Measurements from ENCODE around the gene GBA2.
A peak's percentile ranks its signal among the peaks of the same experiment; 100 is the strongest.

The GBA2 gene

DNA sequence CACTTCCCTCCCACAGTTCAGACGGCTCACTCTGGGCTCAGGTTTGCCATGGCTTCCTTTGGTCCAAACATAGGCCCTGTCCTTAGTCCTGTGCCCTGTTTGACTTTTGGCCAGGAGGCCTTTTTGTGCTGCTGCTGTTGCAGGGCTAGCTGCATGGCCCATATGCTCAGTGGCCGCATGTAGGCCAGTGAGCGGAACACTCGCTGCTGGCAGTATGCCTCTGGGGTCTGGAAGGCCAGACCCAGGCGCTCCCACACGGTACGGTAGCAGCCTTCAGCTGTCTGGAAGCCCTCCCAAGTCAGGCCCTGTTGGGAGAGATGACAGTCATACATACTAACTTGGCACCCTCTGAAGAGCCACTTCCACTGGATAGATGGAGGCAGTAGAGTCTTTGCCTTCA, 11.9 kb downstream of the GBA2 start:
- DNase-seq, result no peak

DNA sequence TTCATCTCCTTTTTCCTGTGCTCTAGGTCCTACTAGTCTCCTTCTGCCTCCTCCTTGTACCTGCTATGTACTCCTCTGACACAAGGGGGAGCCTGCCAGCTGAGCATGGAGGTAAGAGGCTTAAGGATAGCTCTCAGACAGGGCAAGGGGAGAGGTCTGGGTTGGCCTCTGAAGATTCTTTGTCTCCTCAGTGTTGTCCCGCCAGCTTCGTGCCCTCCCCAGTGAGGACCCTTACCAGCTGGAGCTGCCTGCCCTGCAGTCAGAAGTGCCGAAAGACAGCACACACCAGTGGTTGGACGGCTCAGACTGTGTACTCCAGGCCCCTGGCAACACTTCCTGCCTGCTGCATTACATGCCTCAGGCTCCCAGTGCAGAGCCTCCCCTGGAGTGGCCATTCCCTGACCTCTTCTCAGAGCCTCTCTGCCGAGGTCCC, 12.8 kb downstream of the GBA2 start:
- DNase-seq, result peak; percentile 41

DNA sequence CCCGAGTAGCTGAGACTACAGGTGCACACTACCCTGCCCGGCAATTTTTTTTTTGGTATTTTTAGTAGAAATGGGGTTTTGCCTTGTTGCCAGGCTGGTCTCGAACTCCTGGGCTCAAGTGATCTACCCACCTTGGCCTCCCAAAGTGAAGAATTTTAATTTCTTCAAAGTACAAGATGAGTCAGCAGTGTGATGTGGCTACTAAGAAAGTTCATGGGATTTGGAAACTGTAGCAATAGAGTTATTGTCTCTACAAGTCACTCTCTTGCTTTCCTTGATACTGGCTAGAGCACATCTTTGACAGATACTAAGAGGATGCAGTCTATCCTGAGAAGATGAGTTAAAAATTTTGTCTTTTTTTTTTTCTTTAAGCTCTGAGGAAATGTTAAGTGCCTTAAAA, 14.9 kb downstream of the GBA2 start:
- no peak for DNase-seq

DNA sequence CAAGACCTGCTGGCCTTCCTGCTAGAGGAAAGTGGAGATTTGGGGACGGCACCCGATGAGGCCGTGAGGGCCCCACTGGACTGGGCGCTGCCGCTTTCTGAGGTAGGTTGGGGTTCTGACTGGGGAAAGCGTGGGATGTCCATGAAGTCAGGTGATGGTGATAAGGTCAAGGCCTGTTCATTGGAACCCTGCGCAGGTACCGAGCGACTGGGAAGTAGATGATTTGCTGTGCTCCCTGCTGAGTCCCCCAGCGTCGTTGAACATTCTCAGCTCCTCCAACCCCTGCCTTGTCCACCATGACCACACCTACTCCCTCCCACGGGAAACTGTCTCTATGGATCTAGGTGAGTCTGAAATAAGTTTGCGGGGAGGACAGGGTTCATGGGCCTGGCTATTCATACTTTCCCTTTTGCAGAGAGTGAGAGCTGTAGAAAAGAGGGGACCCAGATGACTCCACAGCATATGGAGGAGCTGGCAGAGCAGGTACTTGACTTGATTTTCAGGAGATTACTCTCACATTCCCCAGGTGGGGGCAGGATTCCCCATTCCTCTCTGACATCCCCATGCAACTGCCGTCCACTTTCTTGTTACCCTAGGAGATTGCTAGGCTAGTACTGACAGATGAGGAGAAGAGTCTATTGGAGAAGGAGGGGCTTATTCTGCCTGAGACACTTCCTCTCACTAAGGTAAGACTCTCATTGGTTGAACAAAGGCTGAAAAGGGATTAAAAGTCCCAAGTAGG, 16.1 kb downstream of the GBA2 start:
- DNase-seq, result peak; percentile 62

DNA sequence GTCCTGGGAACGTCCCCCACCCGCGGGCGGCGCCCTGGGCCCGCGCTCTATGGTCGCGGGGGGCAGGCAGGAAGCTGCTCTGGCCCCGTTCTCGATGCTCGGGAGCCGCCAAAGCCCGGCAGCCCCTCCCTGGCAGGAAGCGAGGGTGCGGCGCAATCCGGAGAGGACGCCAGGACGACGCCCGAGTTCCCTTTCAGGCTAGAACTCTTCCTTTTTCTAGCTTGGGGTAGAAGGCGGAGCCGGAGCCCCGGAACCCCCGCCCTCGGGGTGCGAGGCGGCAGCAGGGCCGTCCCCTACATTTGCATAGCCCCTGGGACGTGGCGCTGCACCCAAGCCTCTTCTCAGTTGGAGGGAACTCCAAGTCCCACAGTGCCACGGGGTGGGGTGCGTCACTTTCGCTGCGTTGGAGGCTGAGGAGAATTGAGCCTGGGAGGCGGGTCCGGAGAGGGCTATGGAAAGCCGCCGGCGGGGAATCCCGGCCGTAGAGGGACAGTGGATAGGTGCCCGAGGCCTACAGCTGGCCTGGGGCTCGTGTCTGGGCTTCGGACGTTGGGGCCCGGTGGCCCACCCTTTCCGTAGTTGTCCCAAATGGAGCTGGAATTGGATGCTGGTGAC, 16.7 kb downstream of the GBA2 start, which contains the start of the genes CREB3 and TLN1:
Gene CREB3, plus strand, starts transcription at position 482 of the 615 bp plus-strand sequence. Its CDS starts 107 bp downstream, at position 589.
Gene TLN1, minus strand, starts transcription at position 11 of the 615 bp plus-strand sequence. CDS start 6,501 bp downstream, outside the sequence.
- peak; percentile 92 for DNase-seq

DNA sequence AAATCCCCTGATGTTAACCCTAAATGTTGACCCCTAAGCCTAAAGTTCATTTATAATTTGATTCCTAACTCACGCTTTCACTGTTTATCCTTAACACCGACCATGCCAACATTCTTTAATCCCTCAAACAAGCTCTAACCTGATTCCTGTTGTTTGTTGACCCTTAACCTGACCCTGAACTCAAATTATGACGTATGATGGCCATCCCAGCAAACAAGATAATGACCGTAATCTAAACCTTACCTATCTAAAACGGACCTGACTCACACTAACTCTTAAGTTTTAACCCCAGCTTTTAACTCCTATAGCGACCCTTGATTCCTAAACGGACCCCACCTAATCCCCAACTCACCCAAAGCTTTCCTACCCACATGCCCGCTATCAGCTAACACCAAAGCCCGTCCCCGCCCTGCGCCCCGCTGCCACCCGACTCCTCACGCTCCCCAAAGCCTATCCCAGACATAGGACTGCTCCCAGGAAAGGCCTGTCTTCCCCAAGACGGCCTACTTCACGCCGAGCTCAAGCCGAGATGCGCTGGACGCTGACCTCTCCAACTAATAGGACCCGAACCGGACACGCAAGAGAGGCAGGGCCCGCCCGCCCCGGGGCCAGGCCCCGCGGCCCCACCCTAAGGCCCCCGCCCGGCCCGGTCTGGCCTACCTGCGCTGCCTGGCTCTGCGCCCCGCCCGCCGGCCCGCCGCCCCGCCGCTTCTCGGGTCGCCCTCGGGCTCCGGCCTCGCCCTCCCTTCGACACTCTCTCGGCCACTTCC, 17.4 kb downstream of the GBA2 start:
- DNase-seq, result no peak

DNA sequence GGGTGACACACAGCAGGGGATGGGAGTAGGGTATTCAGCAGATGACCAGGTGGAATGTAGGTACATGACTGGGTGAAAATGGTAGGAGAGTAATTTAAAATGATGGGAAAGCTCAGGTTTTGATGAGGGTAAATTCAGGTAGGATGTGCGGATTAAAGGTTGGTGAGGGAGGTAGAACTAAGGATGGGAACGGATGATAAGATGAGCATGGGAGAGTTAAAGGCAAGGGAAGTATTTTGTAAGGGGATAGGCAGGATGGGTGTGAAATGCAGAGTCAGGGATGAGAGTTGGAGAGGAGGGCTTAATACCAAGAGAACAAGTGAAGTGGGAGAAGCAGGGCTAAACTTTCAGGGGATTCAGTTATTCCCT, 18.6 kb downstream of the GBA2 start:
- no peak for DNase-seq

DNA sequence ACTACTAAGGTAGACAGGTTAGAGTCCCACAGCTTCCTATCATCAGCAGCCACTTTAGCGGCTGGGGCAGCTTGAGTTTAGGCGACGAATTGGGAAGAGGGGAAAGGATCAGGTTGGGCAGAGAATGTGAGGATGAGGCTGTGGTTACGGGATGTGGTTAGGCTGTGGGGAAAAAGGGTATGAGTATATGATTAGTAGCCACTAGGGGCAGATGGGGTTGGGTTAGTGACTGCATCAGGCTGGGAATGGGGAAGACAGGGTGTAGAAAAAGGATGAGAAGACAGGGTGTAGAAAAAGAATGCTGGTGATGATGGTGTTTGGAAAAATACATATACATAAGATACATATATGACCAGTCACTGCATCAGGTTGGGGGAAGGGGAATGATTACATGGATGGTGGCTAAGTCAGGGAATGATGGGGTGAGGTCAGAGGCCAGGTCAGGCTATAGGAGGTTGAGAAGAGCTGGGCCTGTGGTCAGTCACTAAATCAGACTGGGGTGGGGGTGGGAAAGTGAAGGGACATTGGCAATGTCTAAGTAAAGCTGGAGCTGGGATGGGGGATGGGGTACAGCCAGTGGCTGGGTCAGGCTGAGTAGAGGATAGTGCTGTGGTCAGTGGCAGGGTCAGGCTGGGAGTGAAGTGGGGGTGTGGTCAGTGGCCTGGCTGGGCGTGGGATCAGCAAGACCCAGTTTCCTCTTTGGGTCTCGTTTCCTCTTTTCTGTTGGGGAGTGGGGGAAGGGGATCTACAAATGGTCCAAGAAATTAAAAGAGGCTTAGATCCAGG, 19.1 kb downstream of the GBA2 start:
- DNase-seq, result no peak

DNA sequence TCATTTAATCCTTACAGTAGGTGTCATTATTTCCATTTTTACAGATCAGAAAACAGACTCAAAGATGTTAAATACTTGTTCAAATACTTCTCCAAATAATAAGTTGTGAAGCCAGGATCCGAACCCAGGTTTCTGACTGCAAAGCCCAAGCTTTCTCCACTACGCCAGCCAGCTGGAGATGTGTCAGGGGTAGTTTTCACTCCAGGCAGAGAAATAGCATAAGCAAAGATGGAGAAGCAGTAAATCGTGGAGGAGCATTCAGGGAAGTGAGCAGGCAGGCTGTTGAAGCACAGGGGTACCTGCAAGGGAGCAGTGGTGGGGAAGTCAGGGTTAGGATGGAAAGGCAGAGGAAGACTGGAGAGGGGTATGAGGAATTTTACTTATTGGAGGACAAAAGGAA, 19.9 kb downstream of the GBA2 start:
- no peak for DNase-seq

DNA sequence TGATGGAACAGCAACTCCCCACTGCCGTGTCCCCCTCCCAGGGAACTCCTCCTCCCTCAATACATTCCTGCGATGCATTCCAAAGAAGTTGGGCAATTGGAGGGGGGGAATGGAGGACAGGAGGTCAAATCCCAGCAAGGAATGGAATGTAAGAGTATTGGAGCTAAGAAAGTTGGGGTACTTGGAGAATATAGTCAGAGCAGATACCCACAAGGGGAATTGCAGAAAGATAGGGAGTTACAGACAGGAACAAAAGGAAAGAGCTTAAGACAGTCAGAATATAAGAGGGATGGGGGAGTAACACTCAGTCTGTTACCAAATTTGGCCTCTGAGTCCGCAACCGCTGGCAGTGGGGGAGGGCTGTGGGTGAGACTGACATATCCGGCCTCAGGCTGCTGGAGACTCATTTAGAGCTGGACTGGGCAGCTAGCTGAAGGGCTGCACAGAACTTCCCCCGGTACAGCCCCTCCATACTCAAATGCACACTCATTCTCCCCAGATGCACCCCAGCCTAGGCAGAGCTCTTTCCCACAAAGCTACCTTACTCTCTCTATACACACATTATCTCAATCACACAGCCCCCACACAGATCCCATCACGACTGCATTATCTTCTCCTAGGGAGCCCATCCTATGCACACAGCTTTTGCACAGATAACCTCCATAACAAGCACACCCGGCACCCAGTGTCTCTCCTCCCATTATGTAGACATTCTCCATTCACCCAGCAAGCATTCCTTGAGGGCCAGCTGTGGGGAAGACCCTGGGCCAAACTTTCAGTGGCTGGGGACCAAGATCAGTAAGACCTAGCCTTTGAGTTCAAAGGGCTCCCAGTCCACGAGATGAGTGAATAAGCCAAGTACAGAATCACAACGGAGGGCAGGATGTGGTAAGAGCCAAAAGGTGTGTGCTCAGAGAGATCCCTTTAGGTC, 20.7 kb downstream of the GBA2 start:
- DNase-seq, result no peak

DNA sequence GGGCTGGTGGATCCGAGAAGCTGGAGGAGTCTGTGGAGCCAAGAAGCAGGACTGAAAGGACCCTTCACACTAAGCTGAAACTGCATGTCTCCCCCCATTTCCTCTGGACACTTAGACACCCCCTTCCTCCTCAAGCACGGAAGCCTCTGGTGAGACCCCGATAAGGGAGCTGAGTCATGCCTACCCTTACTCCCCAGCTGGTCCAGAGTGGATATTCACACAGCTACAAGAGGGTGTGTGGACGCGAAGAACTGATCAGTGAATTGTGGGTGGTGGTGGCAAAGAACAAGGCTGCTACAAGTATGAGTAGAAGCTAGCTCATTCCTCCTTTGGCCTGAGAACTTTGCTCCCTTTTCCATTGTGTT, 21.4 kb downstream of the GBA2 start:
- DNase-seq, result no peak

DNA sequence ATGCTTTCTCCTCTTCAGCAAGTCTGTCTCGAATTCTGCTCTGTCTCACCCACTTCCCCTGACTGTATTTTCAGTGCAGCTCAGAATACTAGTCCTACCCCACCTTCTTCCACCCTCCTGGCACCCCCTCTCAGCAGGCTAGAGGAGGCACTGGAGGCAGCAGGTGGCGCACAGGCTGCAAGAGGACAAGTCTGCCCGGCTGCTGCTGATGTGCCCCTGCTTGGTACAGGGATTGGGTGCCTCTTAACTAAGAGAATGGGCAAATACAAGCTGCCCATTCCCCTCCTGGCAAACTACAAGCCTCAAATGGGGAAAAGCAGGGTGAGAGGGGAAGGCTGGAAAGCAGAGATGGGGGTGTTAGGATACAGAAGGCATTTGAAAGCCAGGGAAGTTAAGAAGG, 22.1 kb downstream of the GBA2 start:
- peak; percentile 26 for DNase-seq

DNA sequence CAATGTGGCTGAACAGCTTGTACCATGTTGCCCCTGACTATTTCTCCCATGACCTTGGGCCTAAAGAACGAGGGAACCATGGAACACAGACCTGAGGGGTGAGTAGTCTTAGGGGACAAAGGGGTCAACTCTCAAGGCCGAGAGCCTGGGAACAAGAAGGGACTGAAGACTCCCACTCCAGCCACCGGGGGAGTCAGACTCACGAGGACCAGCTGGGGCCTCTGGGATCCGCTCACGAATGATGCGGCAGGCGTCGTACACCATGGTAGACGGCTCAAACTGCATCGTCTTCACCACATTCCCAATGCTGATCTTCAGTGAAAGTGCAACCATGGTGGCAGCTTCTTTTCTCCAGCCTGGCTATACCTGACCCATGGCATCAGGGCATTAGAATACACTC, 23.7 kb downstream of the GBA2 start:
- DNase-seq, result no peak

DNA sequence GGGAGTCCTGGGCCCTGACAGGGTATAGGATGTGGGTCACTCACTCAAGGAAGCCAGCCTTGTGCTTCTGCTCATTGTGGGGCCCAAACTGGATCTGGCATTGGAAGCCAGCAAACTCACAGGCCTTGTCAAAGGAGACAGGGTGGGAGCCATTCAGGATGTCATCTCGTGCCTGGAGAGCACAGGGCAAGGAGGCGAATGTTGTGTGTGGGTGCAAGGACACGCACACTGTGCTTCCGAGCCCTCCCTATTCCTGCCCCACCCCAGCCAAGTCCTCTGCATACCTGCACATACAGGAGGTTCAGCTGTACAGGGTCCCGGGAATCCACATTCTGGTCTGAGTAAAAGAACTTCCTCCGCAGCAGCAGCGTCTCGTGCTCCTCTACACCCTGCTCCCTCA, 25.1 kb downstream of the GBA2 start:
- no peak for DNase-seq

DNA sequence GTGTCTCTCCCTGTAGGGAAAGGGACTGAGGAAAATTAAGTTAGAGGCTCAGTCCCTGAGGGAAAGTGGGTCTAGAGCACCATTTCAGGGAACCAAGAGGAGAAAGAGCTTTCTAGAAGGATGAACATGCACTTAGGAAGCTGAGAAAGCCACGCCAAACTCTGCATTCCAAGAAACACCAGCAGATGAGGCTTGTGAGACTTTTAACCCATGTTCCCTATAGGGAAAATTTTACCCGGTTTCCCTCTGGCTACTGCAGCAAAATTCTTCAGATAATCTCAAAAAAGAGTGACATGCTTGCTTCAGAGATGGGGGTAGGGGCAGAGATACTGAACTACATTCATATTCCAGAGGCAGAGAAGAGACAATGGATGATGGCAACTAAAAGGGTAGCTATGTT, 25.6 kb downstream of the GBA2 start:
- no peak for DNase-seq

DNA sequence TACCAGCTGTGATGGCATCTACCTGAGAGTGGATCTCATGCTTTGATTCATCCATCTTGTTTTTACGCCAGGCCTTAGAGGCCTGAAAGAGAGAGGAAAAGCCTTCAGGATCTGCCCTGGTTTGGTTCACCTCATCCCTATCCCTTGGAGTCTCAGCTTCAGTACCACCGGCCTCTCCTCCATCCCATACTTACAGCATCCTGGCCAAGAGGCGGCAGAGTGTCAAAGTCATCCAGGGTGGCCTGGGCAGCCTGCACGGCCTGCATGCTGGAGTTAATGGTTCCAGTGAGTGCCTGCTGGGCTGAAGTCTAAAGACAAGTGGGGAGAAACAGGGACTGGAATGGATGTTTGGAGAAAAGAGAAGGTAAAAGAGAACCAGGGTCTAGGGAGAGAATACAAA, 29.5 kb downstream of the GBA2 start:
- DNase-seq, result no peak

DNA sequence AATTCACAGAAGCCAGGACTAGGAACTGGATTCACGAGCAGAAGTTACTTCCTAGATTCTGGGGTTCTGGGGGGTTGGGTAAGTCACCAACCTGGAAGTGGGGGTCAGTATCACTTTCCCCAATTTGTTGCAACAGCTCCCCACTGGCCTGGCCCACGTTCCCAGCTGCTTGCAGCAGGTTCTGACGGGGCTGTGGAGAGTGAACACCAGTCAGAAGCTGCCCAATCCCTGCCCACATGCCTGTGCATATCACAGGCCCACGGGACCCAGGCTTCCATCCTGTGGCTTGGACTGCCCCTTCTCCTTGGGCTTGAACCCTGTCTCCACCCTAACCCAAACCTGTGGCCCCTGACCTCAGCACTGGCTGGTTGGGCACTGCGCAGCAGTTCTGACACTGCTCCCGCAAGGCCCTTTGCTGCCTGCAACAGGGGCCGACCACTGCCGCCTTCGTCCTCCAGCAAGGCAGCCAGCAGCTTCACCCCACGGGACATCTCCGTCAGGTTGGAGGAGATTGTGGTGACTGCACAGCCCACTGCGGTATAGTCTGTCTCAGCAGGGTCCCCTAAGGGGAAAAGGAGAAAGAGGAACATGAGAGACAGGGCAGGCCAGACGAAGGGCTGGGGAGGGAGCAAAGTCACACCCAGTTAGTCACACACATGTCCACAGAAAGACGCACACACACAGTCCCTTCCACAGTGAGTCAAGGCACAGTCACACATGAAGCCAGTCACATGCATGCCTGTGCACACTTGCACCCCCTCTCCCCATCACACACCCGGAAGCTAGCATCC, 30.1 kb downstream of the GBA2 start:
- no peak for DNase-seq

DNA sequence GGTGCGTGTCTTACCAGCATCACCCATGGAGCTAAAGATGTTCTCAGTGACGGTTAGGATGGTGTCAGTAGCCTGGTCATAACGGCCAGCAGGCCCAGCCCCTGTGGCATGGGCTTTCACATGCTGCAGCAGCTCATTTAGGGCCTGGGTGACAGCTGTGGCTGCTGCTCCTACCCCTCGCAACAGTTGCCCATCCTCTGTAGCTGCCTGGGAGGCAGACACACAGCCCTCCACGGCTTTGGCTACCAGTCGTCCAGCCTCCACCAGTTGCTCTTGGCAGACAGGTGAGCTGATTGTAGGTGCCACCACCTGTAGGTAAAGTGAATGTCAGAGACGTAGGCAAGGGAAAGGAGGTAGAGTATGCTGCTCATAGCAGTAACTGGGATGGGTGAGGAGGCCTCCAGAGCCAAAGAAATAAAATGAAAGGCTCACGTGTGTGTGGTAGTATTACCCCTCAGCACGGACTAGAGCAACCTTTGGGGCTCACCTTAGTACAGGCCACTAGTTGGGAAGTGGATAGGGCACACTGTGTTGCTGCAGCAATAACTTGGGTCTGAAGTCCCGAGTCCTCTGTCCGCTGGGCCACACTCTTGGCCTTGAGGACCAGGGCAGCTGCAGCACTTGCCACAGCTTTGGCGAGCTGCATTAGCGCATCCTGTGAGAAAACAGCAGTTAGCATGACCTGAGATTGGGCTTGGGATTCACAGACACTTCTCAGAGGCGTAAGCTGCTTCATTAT, 31.7 kb downstream of the GBA2 start:
- DNase-seq, result no peak

DNA sequence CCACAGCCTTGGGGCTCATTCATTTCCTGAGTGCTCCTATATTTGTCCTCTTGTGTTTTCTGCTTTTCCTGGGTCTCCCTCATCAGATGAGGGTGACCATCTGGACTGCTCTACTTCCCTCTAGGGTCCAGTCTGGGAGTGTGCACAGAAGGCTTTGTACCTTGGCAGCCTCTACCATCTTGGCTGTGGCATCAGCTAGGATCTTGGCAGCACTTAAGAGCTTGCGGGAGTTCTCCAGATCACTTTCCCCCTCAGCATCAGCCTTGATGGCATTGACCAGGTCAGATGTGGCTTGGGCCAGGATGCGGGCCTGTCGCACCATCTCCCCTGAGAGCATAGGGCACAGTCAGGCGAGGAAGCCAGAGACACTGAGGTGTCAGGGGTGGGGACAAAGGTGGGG, 32.8 kb downstream of the GBA2 start:
- no peak for DNase-seq

DNA sequence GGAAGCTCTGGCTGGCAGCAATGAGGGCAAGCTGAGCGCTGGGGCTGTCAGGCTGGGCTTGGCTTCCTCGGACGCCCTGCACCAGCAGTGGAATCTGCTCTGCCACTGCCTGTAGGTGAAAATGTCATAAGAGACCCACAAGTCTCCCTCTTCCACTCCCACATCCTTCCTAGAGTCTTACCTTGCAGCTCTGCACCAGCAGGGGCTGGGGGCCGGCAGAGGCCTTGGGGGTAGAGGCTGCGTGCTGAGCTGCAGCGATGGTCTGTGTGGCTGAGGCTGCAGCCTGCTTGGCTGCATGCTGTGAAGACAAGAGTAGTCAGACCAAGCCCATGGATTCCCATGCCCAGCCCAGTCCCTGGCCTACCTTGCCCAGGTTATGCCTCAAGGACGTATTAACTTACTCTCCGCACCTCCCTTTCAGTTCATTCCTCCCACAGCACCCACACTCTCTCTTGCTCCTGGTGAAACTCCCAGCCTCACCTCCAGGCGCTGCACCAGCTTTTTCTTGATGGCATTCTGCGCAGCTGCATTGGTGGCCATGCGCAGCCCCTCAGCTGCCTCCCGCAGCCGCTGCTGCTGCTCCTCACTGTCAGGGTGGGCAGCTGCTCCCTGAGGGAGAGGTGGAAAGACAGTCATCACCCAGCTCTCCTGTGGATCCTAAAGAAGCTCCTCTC, 34.3 kb downstream of the GBA2 start:
- no peak for DNase-seq

Data from DMS 273 treated with DMSO at 0.1 percent for 48 hours (cell line).